Peyer's patch (tissue), 4 donors: Measurements from ENCODE around the gene VAMP1.

Experiments
- CTCF ChIP-seq, 6 experiments: fragments of 450-650 bp in 4 of 6; fragments of 200-600 bp in 2 of 6; sonication (generic) in 1 of 6; IDR thresholded peaks; one replicate each; pipeline ENCODE4 v1.5.1; 2017 to 2019; ENCODE audit warnings: antibody characterized with exemption in 6 of 6, mild to moderate bottlenecking in 3 of 6, moderate library complexity in 1 of 6
- POLR2A ChIP-seq, 2 donors: fragments of 450-650 bp; IDR thresholded peaks; one replicate each; pipeline ENCODE4 v1.5.1; 2017; ENCODE audit warnings: antibody characterized with exemption in 2 of 2, mild to moderate bottlenecking in 2 of 2, moderate library complexity in 2 of 2

GRCh38 chr12:6425590-6426531 is 44.6 kb downstream of the VAMP1 start:
- TF ChIP-seq POLR2A (IDR thresholded peaks at IDR 0.05) = no peak
- no peak for TF ChIP-seq CTCF (IDR thresholded peaks at IDR 0.05)
